GM12891 (cell line): ENCODE data around the gene TREX2.

Experiments used
- DNase-seq: peaks from one replicate; pipeline ENCODE4 v3.0.0; 2011; ENCODE audit warnings: low spot score; ENCODE audit not compliant: insufficient read length
- FAIRE-seq: peaks from 2 replicates; lab custom pipeline; 2011; peaks lifted over from hg19 to GRCh38; lab: Jason Lieb, UNC
- PAX5 ChIP-seq: IDR thresholded peaks from 2 replicates; pipeline ENCODE4 v1.6.1; 2011; ENCODE audit warnings: low read length, moderate library complexity, mild to moderate bottlenecking; ENCODE audit not compliant: insufficient read depth, severe bottlenecking
- POLR2A ChIP-seq: IDR thresholded peaks from 2 replicates; pipeline ENCODE4 v1.6.1; 2011; ENCODE audit warnings: low read depth, low read length, control low read depth
- POLR2AphosphoS5 ChIP-seq: IDR thresholded peaks from 2 replicates; pipeline ENCODE4 v1.6.1; 2011; ENCODE audit warnings: low read depth, low read length, control low read depth
- POU2F2 ChIP-seq: IDR thresholded peaks from 2 replicates; pipeline ENCODE4 v1.6.1; 2011; ENCODE audit warnings: low read depth, mild to moderate bottlenecking, control low read depth, low read length, moderate library complexity
- SPI1 ChIP-seq: IDR thresholded peaks from 2 replicates; pipeline ENCODE4 v1.6.1; 2011; ENCODE audit warnings: low read depth, low read length, control low read depth
- TAF1 ChIP-seq: IDR thresholded peaks from 2 replicates; pipeline ENCODE4 v1.6.1; 2011; ENCODE audit warnings: low read depth, low read length, control low read depth

The TREX2 gene

GRCh38 chrX:153421856-153422255 lies 24.0 kb downstream of the TREX2 start:
- DNase-seq = no peak
- FAIRE-seq = no peak
- no peak for TF ChIP-seq POLR2A
- TF ChIP-seq POLR2AphosphoS5 = no peak
- TF ChIP-seq POU2F2 = no peak
- TF ChIP-seq PAX5 = no peak
- TF ChIP-seq SPI1 = no peak
- TF ChIP-seq TAF1 = no peak

GRCh38 chrX:153420851-153421599 lies 24.8 kb downstream of the TREX2 start:
- TF ChIP-seq POLR2AphosphoS5 (no peak), POU2F2 (no peak), POLR2A (no peak), SPI1 (no peak), TAF1 (no peak), PAX5 (no peak)
- no peak for FAIRE-seq
- no peak for DNase-seq

- FAIRE-seq = no peak
- TF ChIP-seq POU2F2 (no peak), PAX5 (no peak), POLR2A (no peak), TAF1 (no peak), SPI1 (no peak), POLR2AphosphoS5 (no peak)
- no peak for DNase-seq
These were observed 28.2 kb downstream of the TREX2 start for GRCh38 chrX:153417637-153418036.

GRCh38 chrX:153416781-153417450 lies 28.9 kb downstream of the TREX2 start:
- TF ChIP-seq POLR2AphosphoS5 (no peak), PAX5 (no peak), POLR2A (no peak), TAF1 (no peak), POU2F2 (no peak), SPI1 (no peak)
- DNase-seq (no peak), FAIRE-seq (no peak)

- TF ChIP-seq POU2F2 (no peak), PAX5 (no peak), POLR2A (no peak), TAF1 (no peak), SPI1 (no peak), POLR2AphosphoS5 (no peak)
- no peak for DNase-seq
These were observed 30.9 kb downstream of the TREX2 start for GRCh38 chrX:153414856-153415510.

GRCh38 chrX:153413731-153414130 lies 32.1 kb downstream of the TREX2 start:
- DNase-seq (no peak), FAIRE-seq (no peak)
- no peak for TF ChIP-seq POU2F2
- TF ChIP-seq SPI1 = no peak
- TF ChIP-seq POLR2A = no peak
- TF ChIP-seq PAX5 = no peak
- no peak for TF ChIP-seq TAF1
- no peak for TF ChIP-seq POLR2AphosphoS5

More at GRCh38 chrX:153414856-153415510, 30.9 kb downstream of the TREX2 start:
- no peak for FAIRE-seq

- DNase-seq = no peak
- TF ChIP-seq PAX5 (no peak), SPI1 (no peak), POLR2A (no peak), POLR2AphosphoS5 (no peak)
- FAIRE-seq = no peak
These were observed 32.8 kb downstream of the TREX2 start for GRCh38 chrX:153412746-153413720.

- TF ChIP-seq SPI1 (no peak), TAF1 (no peak), POLR2AphosphoS5 (no peak), POU2F2 (no peak), PAX5 (no peak), POLR2A (no peak)
- FAIRE-seq (peak; percentile 85), DNase-seq (no peak)
These were observed 33.8 kb downstream of the TREX2 start for GRCh38 chrX:153411988-153412574.

GRCh38 chrX:153411255-153411987 lies 34.4 kb downstream of the TREX2 start, which contains the start of gene ZFP92:
Gene ZFP92 (plus strand): TSS chrX:153411472. CDS start chrX:153418323, 6,851 bp downstream.
- peak; percentile 68 for DNase-seq
- peak; percentile 81 for FAIRE-seq

More at GRCh38 chrX:153411255-153411987, 34.4 kb downstream of the TREX2 start, which contains the start of gene ZFP92:
- TF ChIP-seq POU2F2 (no peak), SPI1 (peak; percentile 90)
